ENCODE measurements around the gene PCDH10.

Gene PCDH10

GRCh38 chr4:133157460-133158160 is 8.5 kb downstream of the PCDH10 start:
- Histone ChIP-seq H3K4me3 (ENCODE audit: low read length) (no peak overlapping the region), H3K27me3 (ENCODE audit: control insufficient read depth, insufficient read depth, low read length) (peaks cover 6% of the 10 kb centered on the region), H3K27ac (ENCODE audit: low read length) (no peak overlapping the region), H3K36me3 (ENCODE audit: control insufficient read depth, insufficient read depth, low read length) (no peaks in the 10 kb centered on the region), H3K9me3 (ENCODE audit: control insufficient read depth, insufficient read depth, low read length) (no peaks in the 10 kb centered on the region), H3K4me1 (ENCODE audit: control insufficient read depth, insufficient read depth, low read length) (no peaks in the 10 kb centered on the region)
- no CpG with 5 or more reads among the region's 5 CpGs for WGBS (ENCODE audit: insufficient coverage, insufficient read length)
- no peak for DNase-seq (ENCODE audit: low read depth, low spot score)

- Histone ChIP-seq H3K4me1 (ENCODE audit: control insufficient read depth, insufficient read depth, low read length) (no peaks in the 10 kb centered on the region), H3K36me3 (ENCODE audit: control insufficient read depth, insufficient read depth, low read length) (no peaks in the 10 kb centered on the region), H3K9me3 (ENCODE audit: control insufficient read depth, insufficient read depth, low read length) (no peaks in the 10 kb centered on the region), H3K27ac (ENCODE audit: low read length) (no peak overlapping the region), H3K27me3 (ENCODE audit: control insufficient read depth, insufficient read depth, low read length) (no peaks in the 10 kb centered on the region), H3K4me3 (ENCODE audit: low read length) (no peak overlapping the region)
- no peak for DNase-seq (ENCODE audit: low read depth, low spot score)
- no CpG with 5 or more reads among the region's 3 CpGs for WGBS (ENCODE audit: insufficient coverage, insufficient read length)
These were observed 11.8 kb downstream of the PCDH10 start for GRCh38 chr4:133160853-133161252.

DNA sequence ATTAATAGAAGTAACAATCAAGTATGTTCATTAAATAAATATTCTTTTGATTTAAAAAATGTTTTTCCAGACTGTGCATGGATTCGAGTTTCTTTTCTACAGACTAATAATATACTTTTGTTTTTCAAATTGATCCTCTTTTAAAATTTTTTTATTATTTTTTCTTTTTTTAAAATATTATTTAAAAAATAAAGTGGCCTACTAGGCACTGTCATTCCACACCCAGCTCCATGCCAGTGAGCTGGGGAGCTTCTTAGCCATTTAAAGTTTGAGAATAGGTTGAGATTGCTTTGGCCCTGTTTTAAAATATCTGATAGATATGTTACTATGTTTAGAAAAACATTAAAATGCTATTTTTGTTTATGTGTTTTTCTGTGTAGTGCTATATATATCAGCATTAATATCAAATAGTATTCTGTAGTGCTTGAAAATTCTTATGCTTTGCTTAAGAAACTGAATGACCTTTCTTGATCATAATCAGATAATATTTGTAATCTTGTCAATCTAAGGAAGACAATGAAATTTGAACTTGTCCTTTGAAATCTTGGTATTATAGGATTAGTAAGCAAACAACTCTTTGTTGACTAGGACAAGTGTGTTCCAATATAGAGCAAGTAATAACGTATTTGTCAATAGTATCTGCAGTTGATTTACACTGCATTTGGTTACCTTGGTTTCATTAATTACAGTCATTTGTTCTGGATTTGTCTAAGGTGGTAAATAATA is 12.6 kb downstream of the PCDH10 start:
- Histone ChIP-seq H3K27ac (ENCODE audit: low read length) (no peak overlapping the region), H3K4me1 (ENCODE audit: control insufficient read depth, insufficient read depth, low read length) (no peaks in the 10 kb centered on the region), H3K36me3 (ENCODE audit: control insufficient read depth, insufficient read depth, low read length) (no peaks in the 10 kb centered on the region), H3K27me3 (ENCODE audit: control insufficient read depth, insufficient read depth, low read length) (no peaks in the 10 kb centered on the region), H3K4me3 (ENCODE audit: low read length) (no peak overlapping the region), H3K9me3 (ENCODE audit: control insufficient read depth, insufficient read depth, low read length) (no peaks in the 10 kb centered on the region)
- WGBS (ENCODE audit: insufficient coverage, insufficient read length) = no CpG with 5 or more reads among the region's 2 CpGs
- no peak for DNase-seq (ENCODE audit: low read depth, low spot score)

GRCh38 chr4:133162941-133163340 is 13.8 kb downstream of the PCDH10 start:
- H3K36me3 ChIP-seq (ENCODE audit: control insufficient read depth, insufficient read depth, low read length) = no peaks in the 10 kb centered on the region
- H3K9me3 ChIP-seq (ENCODE audit: control insufficient read depth, insufficient read depth, low read length) = no peaks in the 10 kb centered on the region
- no CpG with 5 or more reads among the region's 8 CpGs for WGBS (ENCODE audit: insufficient coverage, insufficient read length)
- H3K27me3 ChIP-seq (ENCODE audit: control insufficient read depth, insufficient read depth, low read length) = no peaks in the 10 kb centered on the region
- H3K4me3 ChIP-seq (ENCODE audit: low read length) = no peak overlapping the region
- H3K27ac ChIP-seq (ENCODE audit: low read length) = no peak overlapping the region
- DNase-seq (ENCODE audit: low read depth, low spot score) = no peak
- H3K4me1 ChIP-seq (ENCODE audit: control insufficient read depth, insufficient read depth, low read length) = no peaks in the 10 kb centered on the region

- no peak for DNase-seq (ENCODE audit: low read depth, low spot score)
- Histone ChIP-seq H3K4me1 (ENCODE audit: control insufficient read depth, insufficient read depth, low read length) (no peaks in the 10 kb centered on the region), H3K27ac (ENCODE audit: low read length) (no peak overlapping the region), H3K4me3 (ENCODE audit: low read length) (no peak overlapping the region), H3K36me3 (ENCODE audit: control insufficient read depth, insufficient read depth, low read length) (no peaks in the 10 kb centered on the region), H3K9me3 (ENCODE audit: control insufficient read depth, insufficient read depth, low read length) (no peaks in the 10 kb centered on the region), H3K27me3 (ENCODE audit: control insufficient read depth, insufficient read depth, low read length) (no peaks in the 10 kb centered on the region)
- no CpG with 5 or more reads among the region's 2 CpGs for WGBS (ENCODE audit: insufficient coverage, insufficient read length)
These were observed 29.9 kb downstream of the PCDH10 start for GRCh38 chr4:133178956-133179355.

DNA sequence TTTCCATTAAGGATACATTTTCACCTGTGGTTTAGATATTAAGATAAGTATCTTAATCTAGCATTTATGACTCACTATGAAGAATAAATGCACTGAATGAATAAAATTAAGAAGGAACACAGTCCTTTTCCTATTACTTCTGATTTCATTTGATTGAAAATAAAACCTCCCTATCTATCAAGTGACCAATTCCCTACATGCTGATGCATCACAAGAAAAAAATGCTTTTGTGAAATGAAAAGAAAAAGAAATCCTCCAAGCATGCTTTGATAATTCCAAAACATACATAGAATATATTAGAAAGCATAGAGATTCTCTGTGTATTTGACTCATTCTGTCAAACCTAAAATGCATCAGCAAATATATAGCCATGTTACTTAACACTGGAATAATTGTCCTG is 37.1 kb downstream of the PCDH10 start:
- no peak for DNase-seq (ENCODE audit: low read depth, low spot score)
- no peak overlapping the region for H3K27ac ChIP-seq (ENCODE audit: low read length)

DNA sequence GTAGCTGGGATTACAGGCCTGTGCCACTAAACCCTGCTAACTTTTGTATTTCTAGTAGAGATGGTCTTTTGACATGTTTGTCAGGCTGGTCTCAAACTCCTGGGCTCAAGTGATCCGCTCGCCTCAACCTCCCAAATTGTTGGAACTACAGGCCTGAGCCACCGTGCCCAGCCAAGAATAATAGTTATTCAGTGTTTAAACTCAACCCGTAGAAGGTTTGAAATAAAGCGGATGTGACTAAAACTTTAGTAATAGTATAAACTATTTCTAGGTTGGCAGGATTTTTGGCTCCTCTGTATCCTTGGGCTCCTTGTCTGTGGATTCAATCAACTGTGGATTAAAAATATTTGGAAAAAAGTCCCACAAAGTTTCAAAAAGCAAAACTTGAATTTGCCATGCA is 37.8 kb downstream of the PCDH10 start:
- H3K27ac ChIP-seq (ENCODE audit: low read length) = no peak overlapping the region
- no CpG with 5 or more reads among the region's 5 CpGs for WGBS (ENCODE audit: insufficient coverage, insufficient read length)

More for the DNA sequence above, 37.1 kb downstream of the PCDH10 start:
- Histone ChIP-seq H3K4me3 (ENCODE audit: low read length) (no peak overlapping the region), H3K9me3 (ENCODE audit: control insufficient read depth, insufficient read depth, low read length) (no peaks in the 10 kb centered on the region), H3K27me3 (ENCODE audit: control insufficient read depth, insufficient read depth, low read length) (no peaks in the 10 kb centered on the region), H3K4me1 (ENCODE audit: control insufficient read depth, insufficient read depth, low read length) (no peaks in the 10 kb centered on the region), H3K36me3 (ENCODE audit: control insufficient read depth, insufficient read depth, low read length) (no peaks in the 10 kb centered on the region)

GRCh38 chr4:133188433-133189146 is 39.5 kb downstream of the PCDH10 start:
- no CpG with 5 or more reads among the region's 8 CpGs for WGBS (ENCODE audit: insufficient coverage, insufficient read length)

More for the DNA sequence above, 37.8 kb downstream of the PCDH10 start:
- H3K27me3 ChIP-seq (ENCODE audit: control insufficient read depth, insufficient read depth, low read length) = no peaks in the 10 kb centered on the region
- DNase-seq (ENCODE audit: low read depth, low spot score) = no peak
- no peaks in the 10 kb centered on the region for H3K9me3 ChIP-seq (ENCODE audit: control insufficient read depth, insufficient read depth, low read length)
- no peak overlapping the region for H3K4me3 ChIP-seq (ENCODE audit: low read length)
- no peaks in the 10 kb centered on the region for H3K36me3 ChIP-seq (ENCODE audit: control insufficient read depth, insufficient read depth, low read length)
- no peaks in the 10 kb centered on the region for H3K4me1 ChIP-seq (ENCODE audit: control insufficient read depth, insufficient read depth, low read length)

DNA sequence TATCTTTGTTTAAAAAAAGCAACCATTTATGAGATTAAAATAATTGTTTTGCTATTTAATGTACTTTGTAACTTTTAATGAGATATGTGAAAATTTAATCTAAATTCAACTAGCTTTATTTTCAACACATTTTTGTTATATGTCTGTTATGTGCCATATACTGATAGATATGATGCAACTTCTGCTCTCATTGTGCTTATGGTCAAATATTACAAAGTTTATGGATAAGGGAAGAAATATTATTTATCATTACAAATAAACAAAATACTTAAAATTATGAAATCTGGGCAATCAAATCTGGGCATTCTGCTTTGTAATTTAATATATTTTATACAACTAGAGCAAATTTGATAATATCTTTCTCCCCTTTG is 40.0 kb downstream of the PCDH10 start:
- Histone ChIP-seq H3K27ac (ENCODE audit: low read length) (no peak overlapping the region), H3K27me3 (ENCODE audit: control insufficient read depth, insufficient read depth, low read length) (no peaks in the 10 kb centered on the region), H3K9me3 (ENCODE audit: control insufficient read depth, insufficient read depth, low read length) (no peaks in the 10 kb centered on the region), H3K4me1 (ENCODE audit: control insufficient read depth, insufficient read depth, low read length) (no peaks in the 10 kb centered on the region), H3K36me3 (ENCODE audit: control insufficient read depth, insufficient read depth, low read length) (no peaks in the 10 kb centered on the region), H3K4me3 (ENCODE audit: low read length) (no peak overlapping the region)
- DNase-seq (ENCODE audit: low read depth, low spot score) = no peak

More at GRCh38 chr4:133188433-133189146, 39.5 kb downstream of the PCDH10 start:
- no peaks in the 10 kb centered on the region for H3K9me3 ChIP-seq (ENCODE audit: control insufficient read depth, insufficient read depth, low read length)
- no peaks in the 10 kb centered on the region for H3K27me3 ChIP-seq (ENCODE audit: control insufficient read depth, insufficient read depth, low read length)
- DNase-seq (ENCODE audit: low read depth, low spot score) = no peak
- H3K36me3 ChIP-seq (ENCODE audit: control insufficient read depth, insufficient read depth, low read length) = no peaks in the 10 kb centered on the region
- H3K4me1 ChIP-seq (ENCODE audit: control insufficient read depth, insufficient read depth, low read length) = no peaks in the 10 kb centered on the region
- no peak overlapping the region for H3K4me3 ChIP-seq (ENCODE audit: low read length)
- H3K27ac ChIP-seq (ENCODE audit: low read length) = no peak overlapping the region

DNA sequence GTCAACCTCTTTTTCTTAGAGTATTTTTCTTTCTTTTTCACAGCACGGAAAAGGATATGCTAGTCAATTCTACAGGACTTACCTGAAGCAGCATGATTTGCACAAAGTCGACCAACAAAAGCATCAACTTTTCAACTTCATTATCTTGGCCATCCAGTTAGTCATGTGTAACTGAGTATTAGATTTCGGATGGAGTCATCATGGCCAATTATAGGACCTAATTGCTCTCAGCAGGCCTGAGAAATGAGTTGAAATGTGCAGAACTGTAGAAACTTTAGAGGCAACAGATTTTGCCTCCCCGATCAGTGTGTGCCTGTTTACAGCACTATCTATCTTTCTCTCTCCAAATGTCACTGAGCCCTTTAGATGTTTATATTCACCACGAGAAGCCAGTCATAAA is 41.0 kb downstream of the PCDH10 start:
- WGBS (ENCODE audit: insufficient coverage, insufficient read length) = no CpG with 5 or more reads among the region's 5 CpGs
- no peak for DNase-seq (ENCODE audit: low read depth, low spot score)
- Histone ChIP-seq H3K27me3 (ENCODE audit: control insufficient read depth, insufficient read depth, low read length) (no peaks in the 10 kb centered on the region), H3K4me1 (ENCODE audit: control insufficient read depth, insufficient read depth, low read length) (no peaks in the 10 kb centered on the region), H3K36me3 (ENCODE audit: control insufficient read depth, insufficient read depth, low read length) (no peaks in the 10 kb centered on the region), H3K9me3 (ENCODE audit: control insufficient read depth, insufficient read depth, low read length) (no peaks in the 10 kb centered on the region), H3K27ac (ENCODE audit: low read length) (no peak overlapping the region), H3K4me3 (ENCODE audit: low read length) (no peak overlapping the region)

All from iPS DF 6.9 (cell line).